ENCODE data around the gene PHLDA2. TPM values are rescaled to one million over a fixed set of nuclear protein-coding genes. Genes with fewer than 3 reads are reported as not detected.

PHLDA2 gene
- 1 to 10 TPM; 3.6 to 3.7 TPM for total RNA-seq

DNA sequence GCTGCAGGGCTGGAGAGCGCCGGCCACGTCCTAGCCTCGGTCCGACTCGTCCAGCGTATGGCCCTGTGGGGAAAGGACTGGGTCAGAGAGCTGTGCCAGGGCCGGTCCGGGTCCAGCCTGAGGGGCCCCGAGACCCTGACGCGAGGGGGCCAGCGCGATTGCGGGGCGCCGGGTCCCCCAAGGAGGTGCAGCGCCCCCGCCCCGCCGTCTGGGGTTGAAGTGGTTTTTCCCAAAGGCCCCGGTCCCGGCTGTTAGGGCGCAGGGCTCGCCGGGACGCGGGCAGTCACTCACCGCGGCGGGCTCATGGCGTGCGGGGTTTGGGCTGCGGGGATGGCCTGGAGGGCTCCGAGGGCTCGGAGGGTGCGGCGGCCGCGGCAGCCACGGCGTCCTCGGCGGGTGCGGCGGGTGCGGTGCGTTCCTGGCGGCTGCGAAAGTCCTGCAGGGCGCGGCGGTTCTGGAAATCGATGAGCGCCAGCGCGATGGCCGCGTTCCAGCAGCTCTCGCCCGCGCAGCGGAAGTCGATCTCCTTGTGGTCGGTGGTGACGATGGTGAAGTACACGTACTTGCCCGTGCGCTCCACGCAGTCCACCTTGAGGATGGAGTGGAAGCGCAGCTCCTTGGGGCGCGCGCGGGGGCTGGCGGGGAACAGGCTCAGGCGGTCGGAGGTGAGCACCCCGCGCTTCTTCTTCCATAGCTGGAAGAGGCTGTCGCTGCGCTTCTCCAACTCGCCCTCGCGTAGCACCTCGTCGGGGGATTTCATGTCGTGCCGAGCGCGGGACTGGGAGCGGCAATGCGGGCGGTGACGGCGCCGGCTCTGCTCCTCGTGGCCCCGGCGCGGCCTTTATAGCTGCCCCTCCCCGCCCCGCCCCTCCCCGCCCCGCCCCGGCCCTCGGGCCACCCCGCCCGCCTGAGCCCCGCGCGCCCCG is at the start of gene PHLDA2:
Gene PHLDA2 (minus strand): TSS at position 816 of the 926 bp plus-strand sequence. CDS start 56 bp downstream, at position 760.
- no peak for TF ChIP-seq CTCF (IDR thresholded peaks at IDR 0.05)
- Mint-ChIP-seq H3K36me3 (ENCODE audit: low read depth) (no peaks in the 10 kb centered on the region), H3K27me3 (peaks cover 25% of the 10 kb centered on the region), H3K4me3 (peak within 1 kb of the TSS; percentile 75), H3K9me3 (peaks cover 2% of the 10 kb centered on the region), H3K27ac (peak within 1 kb of the TSS; percentile 79), H3K4me1 (ENCODE audit: low read depth) (peaks cover 24% of the 10 kb centered on the region)
- ATAC-seq (peak; percentile 14), DNase-seq (peak; percentile 76)
- CTCF ChIA-PET = interaction anchor here (0.9 to 2.6 kb wide), 16 partner anchors 9 to 395 kb away, joined by 3 to 23 read pairs (median 6); a partner anchor contains a TSS
- POLR2A ChIA-PET = interaction anchor here (0.7 to 4.5 kb wide), 5 partner anchors 12 to 206 kb away, joined by 3 to 39 read pairs (median 5); a partner anchor contains a TSS
- intact Hi-C loops (cut with micrococcal nuclease) = no loop called here

DNA sequence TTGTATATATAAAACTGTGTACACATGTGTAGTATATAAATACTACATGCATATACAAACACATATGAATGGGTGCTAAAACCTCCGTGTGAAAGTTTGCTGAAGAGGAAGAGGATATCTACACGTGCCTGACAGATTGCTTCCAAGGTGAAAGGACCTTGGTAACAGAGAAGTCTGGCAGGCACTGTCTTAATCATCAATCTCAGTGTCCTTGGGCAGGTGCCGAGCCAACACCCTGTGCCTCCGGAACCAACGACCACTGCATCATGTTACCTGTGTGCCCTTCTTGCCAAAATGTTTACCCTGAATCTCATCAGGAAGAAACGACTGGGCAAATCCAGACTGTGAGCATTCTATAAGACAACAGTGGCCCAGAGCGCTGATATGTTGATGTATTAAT is 47.9 kb upstream of the PHLDA2 start:
- Mint-ChIP-seq H3K4me3 (no peak overlapping the region), H3K4me1 (ENCODE audit: low read depth) (peaks cover 53% of the 10 kb centered on the region), H3K9me3 (no peaks in the 10 kb centered on the region), H3K27ac (peak overlapping the region; percentile 6), H3K27me3 (no peaks in the 10 kb centered on the region), H3K36me3 (ENCODE audit: low read depth) (peaks cover 59% of the 10 kb centered on the region)
- ChIA-PET CTCF (interaction anchor here (2.6 to 3.7 kb wide), 4 partner anchors 12 to 114 kb away, joined by 19 to 46 read pairs (median 27); no protein-coding TSS in a partner anchor), POLR2A (interaction anchor here (1.1 to 3.8 kb wide), 5 partner anchors 11 to 33 kb away, joined by 3 to 23 read pairs (median 6); partner anchors contain the start of gene NAP1L4)
- ATAC-seq (no peak), DNase-seq (no peak)
- intact Hi-C loops (cut with micrococcal nuclease) = loop anchor here (5.0 kb wide), 1 partner anchor 40 kb away; no protein-coding TSS in a partner anchor
- no peak for TF ChIP-seq CTCF (IDR thresholded peaks at IDR 0.05)

GRCh38 chr11:2976294-2977063 is 47.3 kb upstream of the PHLDA2 start:
- intact Hi-C loops (cut with micrococcal nuclease) = loop anchor here (5.0 kb wide), 1 partner anchor 41 kb away; no protein-coding TSS in a partner anchor
- H3K9me3 Mint-ChIP-seq = no peaks in the 10 kb centered on the region
- TF ChIP-seq CTCF (IDR thresholded peaks at IDR 0.05) = no peak
- H3K36me3 Mint-ChIP-seq (ENCODE audit: low read depth) = peaks cover 56% of the 10 kb centered on the region
- H3K4me3 Mint-ChIP-seq = no peak overlapping the region
- no peak for ATAC-seq
- ChIA-PET POLR2A (interaction anchor here (0.6 to 3.8 kb wide), 11 partner anchors 9 to 112 kb away, joined by 3 to 23 read pairs (median 5); partner anchors contain the start of gene NAP1L4), CTCF (interaction anchor here (0.8 to 3.7 kb wide), 18 partner anchors 9 to 238 kb away, joined by 3 to 46 read pairs (median 6); no protein-coding TSS in a partner anchor)
- H3K27ac Mint-ChIP-seq = peak overlapping the region; percentile 17
- H3K4me1 Mint-ChIP-seq (ENCODE audit: low read depth) = peaks cover 48% of the 10 kb centered on the region
- H3K27me3 Mint-ChIP-seq = no peaks in the 10 kb centered on the region
- DNase-seq = no peak

GRCh38 chr11:2975594-2975993 is 46.4 kb upstream of the PHLDA2 start:
- POLR2A ChIA-PET = interaction anchor here (1.0 to 3.8 kb wide), 9 partner anchors 8 to 113 kb away, joined by 3 to 23 read pairs (median 8); partner anchors contain the start of gene NAP1L4
- CTCF ChIA-PET = interaction anchor here (0.8 to 3.7 kb wide), 28 partner anchors 8 to 442 kb away, joined by 3 to 46 read pairs (median 4); partner anchors contain the start of gene PHLDA2
- DNase-seq = peak; percentile 57
- H3K27ac Mint-ChIP-seq = peak overlapping the region; percentile 8
- no peak overlapping the region for H3K4me3 Mint-ChIP-seq
- H3K36me3 Mint-ChIP-seq (ENCODE audit: low read depth) = peaks cover 60% of the 10 kb centered on the region
- TF ChIP-seq CTCF (IDR thresholded peaks at IDR 0.05) = peak; percentile 59
- H3K4me1 Mint-ChIP-seq (ENCODE audit: low read depth) = peaks cover 44% of the 10 kb centered on the region
- intact Hi-C loops (cut with micrococcal nuclease) = loop anchor here (5.0 kb wide), 1 partner anchor 42 kb away; no protein-coding TSS in a partner anchor
- no peaks in the 10 kb centered on the region for H3K9me3 Mint-ChIP-seq
- peak; percentile 94 for ATAC-seq
- H3K27me3 Mint-ChIP-seq = no peaks in the 10 kb centered on the region
